Measurements from ENCODE around the gene ATE1.

Gene ATE1

DNA sequence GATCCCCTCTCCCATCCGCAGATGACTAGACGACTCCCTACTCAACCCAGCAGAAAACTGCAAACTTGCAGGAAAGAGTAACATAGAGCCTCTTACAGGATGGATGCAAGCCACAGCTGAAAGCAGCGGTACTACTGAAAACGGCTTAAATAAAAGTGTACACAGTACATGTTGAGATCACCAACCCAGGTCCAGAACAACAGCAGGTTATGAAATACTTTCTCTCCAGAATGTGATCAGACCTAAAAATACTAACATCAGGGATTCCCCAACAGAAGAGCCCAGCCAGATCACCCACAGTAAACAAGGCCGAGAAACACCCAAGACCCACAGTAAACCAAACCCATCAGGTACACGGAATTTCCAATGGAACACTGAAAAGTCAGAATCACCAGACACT lies 13.2 kb downstream of the ATE1 start:
- in situ Hi-C loops (cut with HindIII; ENCODE audit: low sequenced_read_pairs): no loop called here
- no peak overlapping the region for H3K4me3 ChIP-seq (ENCODE audit: low read depth, low read length)
- TF ChIP-seq, protein P1, sequence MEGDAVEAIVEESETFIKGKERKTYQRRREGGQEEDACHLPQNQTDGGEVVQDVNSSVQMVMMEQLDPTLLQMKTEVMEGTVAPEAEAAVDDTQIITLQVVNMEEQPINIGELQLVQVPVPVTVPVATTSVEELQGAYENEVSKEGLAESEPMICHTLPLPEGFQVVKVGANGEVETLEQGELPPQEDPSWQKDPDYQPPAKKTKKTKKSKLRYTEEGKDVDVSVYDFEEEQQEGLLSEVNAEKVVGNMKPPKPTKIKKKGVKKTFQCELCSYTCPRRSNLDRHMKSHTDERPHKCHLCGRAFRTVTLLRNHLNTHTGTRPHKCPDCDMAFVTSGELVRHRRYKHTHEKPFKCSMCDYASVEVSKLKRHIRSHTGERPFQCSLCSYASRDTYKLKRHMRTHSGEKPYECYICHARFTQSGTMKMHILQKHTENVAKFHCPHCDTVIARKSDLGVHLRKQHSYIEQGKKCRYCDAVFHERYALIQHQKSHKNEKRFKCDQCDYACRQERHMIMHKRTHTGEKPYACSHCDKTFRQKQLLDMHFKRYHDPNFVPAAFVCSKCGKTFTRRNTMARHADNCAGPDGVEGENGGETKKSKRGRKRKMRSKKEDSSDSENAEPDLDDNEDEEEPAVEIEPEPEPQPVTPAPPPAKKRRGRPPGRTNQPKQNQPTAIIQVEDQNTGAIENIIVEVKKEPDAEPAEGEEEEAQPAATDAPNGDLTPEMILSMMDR (IDR thresholded peaks at IDR 0.05; ENCODE audit: low read depth, low read length): no peak
- no peak for DNase-seq (ENCODE audit: low read depth, low spot score)

DNA sequence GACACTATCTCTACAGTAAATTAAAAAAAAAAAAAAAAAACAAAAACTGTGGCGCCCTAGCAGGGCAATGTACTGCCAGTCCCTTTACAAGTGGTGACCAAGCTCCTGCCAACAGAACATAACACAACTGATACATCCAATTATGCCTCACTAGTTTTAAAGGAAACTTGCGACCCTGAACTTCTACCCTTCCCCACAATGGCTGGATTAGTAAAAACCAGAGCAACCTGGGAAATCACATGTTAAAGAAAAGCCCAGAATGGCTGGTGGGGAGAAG lies 16.5 kb downstream of the ATE1 start:
- TF ChIP-seq, protein P1 (IDR thresholded peaks at IDR 0.05; ENCODE audit: low read depth, low read length): no peak
- in situ Hi-C loops (cut with HindIII; ENCODE audit: low sequenced_read_pairs): no loop called here
- no peak overlapping the region for H3K4me3 ChIP-seq (ENCODE audit: low read depth, low read length)
- DNase-seq (ENCODE audit: low read depth, low spot score): no peak

DNA sequence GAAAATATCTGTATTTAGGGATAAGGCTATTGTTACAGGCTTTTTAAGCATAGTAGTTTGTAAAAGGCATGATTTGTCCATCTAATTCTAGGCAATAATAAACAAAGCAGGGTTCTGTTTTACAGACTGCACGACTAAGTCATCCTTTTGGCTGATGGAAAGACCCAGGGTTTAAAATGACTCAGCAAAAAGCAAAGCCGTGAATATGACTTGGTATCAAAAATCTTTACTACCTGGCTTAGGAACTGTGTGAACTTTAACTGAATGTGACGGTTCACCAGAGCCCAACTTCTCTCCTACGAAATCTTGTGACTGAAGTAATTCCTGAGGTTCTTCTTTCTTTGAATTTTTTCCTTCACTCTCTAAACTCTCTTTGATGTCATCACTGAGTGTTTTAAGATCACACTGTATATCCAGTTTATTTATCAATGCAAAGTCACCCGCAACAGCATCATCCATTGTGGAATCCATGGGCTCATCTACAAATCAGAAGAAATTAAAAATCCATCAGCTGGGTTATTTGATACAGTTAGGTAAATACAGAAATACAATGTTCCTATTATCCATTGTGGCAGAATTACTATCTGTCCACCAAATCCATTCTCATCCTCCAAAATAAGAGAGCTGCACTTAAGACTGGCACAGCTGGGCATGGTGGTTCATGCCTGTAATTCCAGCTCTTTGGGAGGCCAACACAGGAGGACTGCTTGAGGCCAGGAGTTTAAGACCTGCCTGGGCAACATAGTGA lies 17.0 kb downstream of the ATE1 start:
- peak; percentile 46 for DNase-seq (ENCODE audit: low read depth, low spot score)
- H3K4me3 ChIP-seq (ENCODE audit: low read depth, low read length): no peak overlapping the region
- in situ Hi-C loops (cut with HindIII; ENCODE audit: low sequenced_read_pairs): no loop called here
- TF ChIP-seq, protein P1 (IDR thresholded peaks at IDR 0.05; ENCODE audit: low read depth, low read length): no peak

DNA sequence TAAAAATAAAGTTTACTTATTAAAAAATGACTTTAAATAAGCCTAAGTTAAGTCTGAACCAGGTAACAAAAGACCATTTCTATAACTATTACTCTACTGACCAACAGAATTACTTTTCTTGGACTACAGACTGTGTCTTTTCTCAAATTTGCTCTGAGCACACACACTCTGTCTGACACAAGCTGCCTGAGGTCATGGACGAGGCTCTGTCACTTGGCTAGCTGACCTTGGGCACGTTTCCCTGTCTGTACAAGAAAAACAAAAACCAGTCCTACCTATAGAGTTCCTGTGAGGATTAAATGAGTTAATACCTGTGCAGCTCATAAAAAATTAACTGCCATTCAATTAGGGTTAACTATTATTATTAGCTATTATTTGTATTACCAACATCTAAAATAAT lies 22.9 kb downstream of the ATE1 start:
- TF ChIP-seq, protein P1 (IDR thresholded peaks at IDR 0.05; ENCODE audit: low read depth, low read length): no peak
- no peak overlapping the region for H3K4me3 ChIP-seq (ENCODE audit: low read depth, low read length)
- no peak for DNase-seq (ENCODE audit: low read depth, low spot score)
- in situ Hi-C loops (cut with HindIII; ENCODE audit: low sequenced_read_pairs): no loop called here

DNA sequence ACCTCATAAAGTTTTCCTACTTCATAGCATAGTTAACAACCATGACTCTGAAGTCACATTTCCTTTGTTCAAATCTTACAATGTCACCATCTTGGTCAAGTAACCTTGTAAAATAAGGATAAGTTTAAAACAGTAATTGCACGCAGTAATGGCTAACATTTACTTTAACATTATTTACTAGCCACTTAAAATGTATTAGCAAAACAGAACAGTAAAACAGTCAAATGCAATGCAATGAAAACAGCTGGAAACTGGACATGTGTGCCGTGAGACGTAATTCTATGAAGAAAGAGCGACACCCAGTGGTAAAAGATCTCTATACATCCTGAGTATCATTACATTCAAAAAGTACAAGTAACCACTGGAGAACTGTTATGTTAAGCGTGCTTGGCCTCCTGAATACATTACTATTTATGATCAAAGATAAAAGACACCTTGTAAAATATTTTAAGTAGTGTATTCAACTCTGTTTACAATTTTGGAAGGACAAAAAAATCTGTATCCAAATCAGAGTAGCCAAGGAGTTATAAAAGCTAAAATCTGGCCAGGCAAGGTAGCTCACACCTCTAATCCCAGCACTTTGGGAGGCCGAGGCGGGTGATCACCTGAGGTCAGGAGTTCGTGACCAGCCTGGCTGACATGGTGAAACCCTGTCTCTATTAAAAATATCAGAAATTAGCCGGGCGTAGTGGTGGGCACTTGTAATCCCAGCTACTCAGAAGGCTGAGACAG lies 27.2 kb downstream of the ATE1 start:
- DNase-seq (ENCODE audit: low read depth, low spot score): peak; percentile 76
- in situ Hi-C loops (cut with HindIII; ENCODE audit: low sequenced_read_pairs): no loop called here
- no peak overlapping the region for H3K4me3 ChIP-seq (ENCODE audit: low read depth, low read length)
- TF ChIP-seq, protein P1 (IDR thresholded peaks at IDR 0.05; ENCODE audit: low read depth, low read length): peak; percentile 64

DNA sequence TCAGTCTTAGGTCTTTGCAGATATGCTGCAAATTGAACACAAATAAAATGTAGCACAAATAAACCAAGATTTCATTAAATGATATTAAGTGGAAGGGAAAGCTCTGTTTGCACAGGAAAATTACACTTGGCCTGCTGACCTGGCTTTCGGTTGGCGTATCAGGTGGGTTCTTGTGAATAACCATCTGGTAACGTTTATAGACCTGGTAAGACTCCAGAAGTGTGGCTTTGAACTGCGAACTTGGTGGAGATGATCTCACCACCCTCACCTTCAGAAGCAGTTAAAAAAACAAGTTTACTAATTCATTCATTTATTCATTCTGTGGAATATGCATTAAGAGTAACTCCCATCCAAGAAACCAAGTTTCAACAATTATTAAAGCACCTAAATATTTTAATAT lies 28.1 kb downstream of the ATE1 start:
- TF ChIP-seq, protein P1 (IDR thresholded peaks at IDR 0.05; ENCODE audit: low read depth, low read length): no peak
- DNase-seq (ENCODE audit: low read depth, low spot score): peak; percentile 49
- in situ Hi-C loops (cut with HindIII; ENCODE audit: low sequenced_read_pairs): no loop called here
- no peak overlapping the region for H3K4me3 ChIP-seq (ENCODE audit: low read depth, low read length)

Data from astrocyte of the spinal cord (primary cell).